ENCODE data around the gene SORCS1. TPM values are rescaled to one million over a fixed set of nuclear protein-coding genes. Genes with fewer than 3 reads are reported as not detected.
A peak's percentile ranks its signal among the peaks of the same experiment; 100 is the strongest.

Gene SORCS1
- polyA plus RNA-seq, 1 experiment, result 0.02 TPM

DNA sequence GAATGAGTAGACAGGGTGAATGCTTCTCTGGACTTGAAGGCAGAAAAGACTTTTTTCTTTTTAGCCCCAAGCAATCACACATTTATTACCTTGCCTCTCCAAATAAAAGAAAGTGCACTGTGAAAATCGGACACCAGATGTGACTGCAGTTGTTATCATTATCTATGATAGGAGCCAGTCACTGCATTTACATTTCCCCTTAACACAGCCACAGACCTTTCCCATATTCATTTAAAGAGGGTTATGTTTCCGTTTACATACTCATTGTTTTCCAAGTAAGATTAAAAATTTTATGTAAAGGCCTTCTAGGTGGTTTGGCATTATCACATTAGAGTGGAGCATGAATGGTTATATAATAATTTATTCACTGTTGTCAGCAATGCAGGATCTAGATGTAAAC is 586.8 kb downstream of the SORCS1 start:
- POLR2A ChIA-PET, result no interaction called here
- no peaks in the 10 kb centered on the region for H3K9me3 ChIP-seq (ENCODE audit: control insufficient read depth, insufficient read depth, low read length)
- CTCF ChIA-PET, result no interaction called here
- no peak overlapping the region for H3K4me3 ChIP-seq (ENCODE audit: low read depth, low read length)
- H3K27ac ChIP-seq (ENCODE audit: low read depth, low read length), result no peak overlapping the region
- TF ChIP-seq, protein P1, sequence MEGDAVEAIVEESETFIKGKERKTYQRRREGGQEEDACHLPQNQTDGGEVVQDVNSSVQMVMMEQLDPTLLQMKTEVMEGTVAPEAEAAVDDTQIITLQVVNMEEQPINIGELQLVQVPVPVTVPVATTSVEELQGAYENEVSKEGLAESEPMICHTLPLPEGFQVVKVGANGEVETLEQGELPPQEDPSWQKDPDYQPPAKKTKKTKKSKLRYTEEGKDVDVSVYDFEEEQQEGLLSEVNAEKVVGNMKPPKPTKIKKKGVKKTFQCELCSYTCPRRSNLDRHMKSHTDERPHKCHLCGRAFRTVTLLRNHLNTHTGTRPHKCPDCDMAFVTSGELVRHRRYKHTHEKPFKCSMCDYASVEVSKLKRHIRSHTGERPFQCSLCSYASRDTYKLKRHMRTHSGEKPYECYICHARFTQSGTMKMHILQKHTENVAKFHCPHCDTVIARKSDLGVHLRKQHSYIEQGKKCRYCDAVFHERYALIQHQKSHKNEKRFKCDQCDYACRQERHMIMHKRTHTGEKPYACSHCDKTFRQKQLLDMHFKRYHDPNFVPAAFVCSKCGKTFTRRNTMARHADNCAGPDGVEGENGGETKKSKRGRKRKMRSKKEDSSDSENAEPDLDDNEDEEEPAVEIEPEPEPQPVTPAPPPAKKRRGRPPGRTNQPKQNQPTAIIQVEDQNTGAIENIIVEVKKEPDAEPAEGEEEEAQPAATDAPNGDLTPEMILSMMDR (IDR thresholded peaks at IDR 0.05; ENCODE audit: low read depth, low read length), result no peak
- no peak for DNase-seq (ENCODE audit: low read depth, low spot score)
- H3K27me3 ChIP-seq (ENCODE audit: control insufficient read depth, insufficient read depth, low read length), result no peaks in the 10 kb centered on the region

DNA sequence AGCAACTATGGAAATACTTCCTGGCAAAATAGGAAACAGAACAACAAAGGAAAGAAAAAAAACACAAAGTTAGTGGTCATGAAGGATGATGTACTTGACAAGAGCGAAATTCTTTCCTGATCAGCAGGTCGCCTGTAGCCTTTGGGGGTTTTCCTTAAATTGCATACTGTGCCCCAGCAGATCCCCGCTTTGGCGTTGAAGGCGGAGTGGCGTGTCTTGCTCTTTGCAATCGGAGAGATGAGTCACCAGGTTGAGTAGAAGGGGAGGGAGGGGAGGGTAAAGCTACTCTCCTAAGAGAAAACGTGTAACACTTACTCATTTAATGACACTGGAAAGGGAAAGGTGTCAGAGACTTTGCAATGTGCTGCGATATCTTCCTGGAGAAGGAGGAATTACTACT is 587.2 kb downstream of the SORCS1 start:
- Histone ChIP-seq H3K27ac (ENCODE audit: low read depth, low read length) (no peak overlapping the region), H3K4me3 (ENCODE audit: low read depth, low read length) (no peak overlapping the region), H3K9me3 (ENCODE audit: control insufficient read depth, insufficient read depth, low read length) (no peaks in the 10 kb centered on the region), H3K27me3 (ENCODE audit: control insufficient read depth, insufficient read depth, low read length) (no peaks in the 10 kb centered on the region)
- ChIA-PET CTCF (no interaction called here), POLR2A (no interaction called here)
- TF ChIP-seq, protein P1 (IDR thresholded peaks at IDR 0.05; ENCODE audit: low read depth, low read length), result no peak
- no peak for DNase-seq (ENCODE audit: low read depth, low spot score)

DNA sequence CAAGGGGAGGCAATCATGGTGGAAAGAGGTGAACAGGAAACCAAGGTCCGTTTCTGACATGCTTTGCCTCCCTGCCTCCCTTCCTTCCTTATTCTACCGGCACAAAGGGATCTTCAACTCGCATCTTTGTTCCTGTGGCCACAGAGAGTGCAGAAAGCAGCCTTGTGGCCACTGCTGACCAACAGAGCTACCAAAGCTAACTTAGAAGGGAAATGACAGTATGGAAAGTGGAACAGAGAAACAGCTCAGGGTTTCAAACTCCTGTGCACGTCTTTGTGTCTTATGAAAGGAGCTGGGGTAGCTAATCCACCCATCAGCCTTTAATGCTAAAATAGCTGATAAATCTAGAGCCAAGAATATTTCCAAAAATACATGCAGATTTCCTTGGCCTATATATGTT is 588.0 kb downstream of the SORCS1 start:
- H3K27ac ChIP-seq (ENCODE audit: low read depth, low read length), result no peak overlapping the region
- no peaks in the 10 kb centered on the region for H3K27me3 ChIP-seq (ENCODE audit: control insufficient read depth, insufficient read depth, low read length)
- H3K9me3 ChIP-seq (ENCODE audit: control insufficient read depth, insufficient read depth, low read length), result no peaks in the 10 kb centered on the region
- DNase-seq (ENCODE audit: low read depth, low spot score), result no peak
- ChIA-PET POLR2A (no interaction called here), CTCF (no interaction called here)
- TF ChIP-seq, protein P1 (IDR thresholded peaks at IDR 0.05; ENCODE audit: low read depth, low read length), result no peak
- no peak overlapping the region for H3K4me3 ChIP-seq (ENCODE audit: low read depth, low read length)

DNA sequence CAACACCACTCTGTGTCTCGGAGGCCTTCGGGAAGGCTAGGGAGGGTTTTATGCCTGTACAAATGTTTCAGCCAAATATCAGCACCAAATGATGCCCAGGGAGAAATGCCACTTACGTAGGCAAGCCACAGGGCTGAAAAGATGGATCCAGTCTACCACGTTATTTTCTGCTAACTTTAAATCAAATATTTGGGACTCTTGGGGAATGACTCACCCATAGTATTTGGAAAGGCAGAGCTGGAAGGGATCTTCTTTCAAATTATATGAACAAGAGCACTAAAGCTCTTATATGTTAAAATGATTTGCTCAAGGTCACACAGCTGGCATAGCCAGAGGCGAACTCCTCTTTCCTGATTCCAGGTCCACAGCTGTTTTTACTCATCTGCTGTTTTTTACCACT is 591.4 kb downstream of the SORCS1 start:
- Histone ChIP-seq H3K9me3 (ENCODE audit: control insufficient read depth, insufficient read depth, low read length) (no peaks in the 10 kb centered on the region), H3K4me3 (ENCODE audit: low read depth, low read length) (no peak overlapping the region), H3K27ac (ENCODE audit: low read depth, low read length) (peak overlapping the region; percentile 69), H3K27me3 (ENCODE audit: control insufficient read depth, insufficient read depth, low read length) (no peaks in the 10 kb centered on the region)
- DNase-seq (ENCODE audit: low read depth, low spot score), result no peak
- ChIA-PET CTCF (no interaction called here), POLR2A (no interaction called here)
- TF ChIP-seq, protein P1 (IDR thresholded peaks at IDR 0.05; ENCODE audit: low read depth, low read length), result no peak

DNA sequence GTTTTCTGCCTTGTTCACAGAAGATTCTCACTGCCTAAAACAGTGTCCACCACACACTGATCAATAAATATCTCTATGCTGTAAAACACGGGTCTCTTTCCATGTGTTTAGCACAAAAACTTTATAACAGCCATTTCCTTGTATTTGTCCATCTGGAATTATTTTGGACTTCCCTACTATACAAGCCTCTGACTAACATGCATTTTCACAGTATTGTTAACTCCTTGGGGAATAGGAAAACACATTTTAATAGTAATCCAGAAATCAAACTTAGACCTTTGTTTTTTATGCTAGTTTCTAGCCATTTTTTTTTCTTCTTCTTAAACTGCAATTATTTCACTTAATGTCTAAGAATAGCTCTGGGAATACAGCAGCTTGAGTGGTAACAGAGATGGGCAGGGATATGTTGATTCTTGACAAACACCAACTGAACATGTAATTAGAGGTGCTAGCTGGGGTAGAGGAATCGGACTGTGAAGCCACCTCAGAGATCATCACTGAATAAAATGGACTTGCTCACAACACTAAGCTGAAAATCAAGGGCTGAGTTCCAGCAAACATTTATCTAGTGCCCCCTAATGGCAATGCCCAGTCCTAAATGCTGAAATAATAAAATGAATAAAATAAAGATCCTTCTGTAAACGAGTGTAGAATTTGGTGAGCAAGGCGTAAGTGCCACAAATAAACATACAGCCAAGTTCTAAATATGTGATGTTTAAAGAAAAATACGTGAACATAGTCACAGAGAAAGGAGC is 593.1 kb downstream of the SORCS1 start:
- Histone ChIP-seq H3K27me3 (ENCODE audit: control insufficient read depth, insufficient read depth, low read length) (no peaks in the 10 kb centered on the region), H3K4me3 (ENCODE audit: low read depth, low read length) (no peak overlapping the region), H3K9me3 (ENCODE audit: control insufficient read depth, insufficient read depth, low read length) (no peaks in the 10 kb centered on the region), H3K27ac (ENCODE audit: low read depth, low read length) (no peak overlapping the region)
- ChIA-PET CTCF (interaction anchor here (0.7 to 1.3 kb wide), 3 partner anchors 11 to 159 kb away, joined by 3 to 4 read pairs (median 3); no protein-coding TSS in a partner anchor), POLR2A (no interaction called here)
- no peak for DNase-seq (ENCODE audit: low read depth, low spot score)
- TF ChIP-seq, protein P1 (IDR thresholded peaks at IDR 0.05; ENCODE audit: low read depth, low read length), result peak; percentile 55

All from AG04450 (cell line).